A673 (cell line): Measurements from ENCODE around the gene URAD.

Experiments used
- CTCF ChIP-seq: fragments of 300-800, 200-600 bp; sonication (generic); conservative IDR thresholded peaks from 2 replicates; pipeline ENCODE4 v1.5.1; 2017; ENCODE audit warnings: low read depth, mild to moderate bottlenecking, antibody characterized with exemption, low read length, moderate library complexity, mixed read lengths
- EZH2 ChIP-seq: fragments of 200-600 bp; sonication (generic); IDR thresholded peaks from 2 replicates; pipeline ENCODE4 v1.6.1; 2017; ENCODE audit warnings: borderline replicate concordance, low read depth, mild to moderate bottlenecking, mixed read lengths, antibody characterized with exemption, low read length; ENCODE audit not compliant: poor library complexity, severe bottlenecking

GRCh38 chr13:28035146-28035782, 46.8 kb upstream of the URAD start:
- TF ChIP-seq EZH2: no peak
- TF ChIP-seq CTCF: no peak
